K562 (cell line): ENCODE measurements around the gene SYN1. TPM values are rescaled to one million over a fixed set of nuclear protein-coding genes. Genes with fewer than 3 reads are reported as not detected.
A peak's percentile ranks its signal among the peaks of the same experiment; 100 is the strongest.

Source experiments
- ATAC-seq: fragments of 200-7000 bp; cut with Tn5 transposase; 3 replicates; pipeline ENCODE4 v1.9.1; 2020; ENCODE audit warnings: moderate library complexity
- BruUV-seq: library from RNA; stranded (reverse); fragments of 400-500 nt; replicated peaks from 2 replicates; lab custom pipeline; 2021; lab: Mats Ljungman, UMichigan
- CTCF ChIA-PET: fragments of 300-600 bp; formaldehyde crosslinking; extraction: SDS; loops from one replicate; lab custom pipeline; 2021; ENCODE audit warnings: low intra/inter-chr PET ratio; lab: Yijun Ruan, JAX
- POLR2A ChIA-PET: fragments of 300-600, 350-650 bp; sonication (Branson Sonifier 250); formaldehyde crosslinking; extraction: SDS; loops from one replicate; lab custom pipeline; 2021; ENCODE audit warnings: antibody characterized with exemption, inconsistent platforms; lab: Yijun Ruan, JAX
- DNase-seq, 4 experiments: peaks; one replicate each; pipeline versions ENCODE4 v3.0.0 to v3.0.0-alpha.2; 2011 to 2018; ENCODE audit warnings: low spot score in 3 of 4, mixed read lengths in 3 of 4; ENCODE audit errors: extremely low read depth in 1 of 4
- FAIRE-seq: peaks from 2 replicates; lab custom pipeline; 2011; peaks lifted over from hg19 to GRCh38; lab: Jason Lieb, UNC
- H2AFZ ChIP-seq: 2 replicates; pipeline ENCODE4 v1.6.0; 2011; ENCODE audit warnings: low read depth, low read length, control low read depth, inconsistent platforms
- H3K27ac ChIP-seq: fragments of 200-600 bp; 3 replicates; pipeline ENCODE4 v1.8.0; 2011; ENCODE audit warnings: low read depth, mild to moderate bottlenecking, control low read depth, inconsistent platforms, low read length, moderate library complexity, mixed read lengths; ENCODE audit errors: extremely low read depth
- H3K27me3 ChIP-seq, 2 experiments: fragments of 300-600 bp in 1 of 2; 2 replicates in 1 of 2; 3 replicates in 1 of 2; pipeline versions ENCODE4 v1.6.0 to v1.8.0; 2011; ENCODE audit warnings: inconsistent platforms in 2 of 2, low read length in 2 of 2, mild to moderate bottlenecking in 1 of 2, mixed read lengths in 1 of 2, moderate library complexity in 1 of 2; ENCODE audit not compliant: control insufficient read depth in 2 of 2, insufficient read depth in 2 of 2
- H3K36me3 ChIP-seq: fragments of 300-600 bp; 3 replicates; pipeline ENCODE4 v1.8.0; 2011; ENCODE audit warnings: mild to moderate bottlenecking, low read length, inconsistent platforms; ENCODE audit not compliant: control insufficient read depth, insufficient read depth
- H3K4me1 ChIP-seq, 2 experiments: fragments of 200-600 bp in 1 of 2; replicated peaks in 1 of 2; 2 replicates in 1 of 2; 3 replicates in 1 of 2; pipeline versions ENCODE4 v1.5.1 to v1.8.0; 2011; ENCODE audit warnings: inconsistent platforms in 2 of 2, low read length in 2 of 2, mild to moderate bottlenecking in 1 of 2, mixed read lengths in 1 of 2, moderate library complexity in 1 of 2; ENCODE audit not compliant: control insufficient read depth in 2 of 2, insufficient read depth in 2 of 2
- H3K4me2 ChIP-seq: 2 replicates; pipeline ENCODE4 v1.6.1; 2011; ENCODE audit warnings: low read length, control low read depth, inconsistent platforms, mixed read lengths; ENCODE audit not compliant: insufficient read depth
- H3K4me3 ChIP-seq: fragments of 200-600 bp; sonication (generic), shearing (Covaris generic); 2 replicates; pipeline ENCODE4 v1.5.1; 2016; ENCODE audit warnings: control low read depth, inconsistent platforms
- H3K79me2 ChIP-seq: fragments of 200-600 bp; 3 replicates; pipeline ENCODE4 v1.8.0; 2011; ENCODE audit warnings: low read length, inconsistent platforms; ENCODE audit not compliant: control insufficient read depth, insufficient read depth
- H3K9ac ChIP-seq, 2 experiments: 2 replicates each; pipeline versions ENCODE4 v1.6.0 to v1.6.1; 2011; ENCODE audit warnings: low read depth in 2 of 2, low read length in 2 of 2, control low read depth in 1 of 2, inconsistent platforms in 1 of 2, mild to moderate bottlenecking in 1 of 2, mixed read lengths in 1 of 2; ENCODE audit not compliant: insufficient read depth in 1 of 2
- H3K9me1 ChIP-seq: one replicate; pipeline ENCODE4 v1.6.0; 2011; ENCODE audit warnings: inconsistent platforms, mild to moderate bottlenecking, low read length, moderate library complexity; ENCODE audit not compliant: control insufficient read depth, insufficient read depth
- H3K9me3 ChIP-seq: replicated peaks from 2 replicates; pipeline ENCODE4 v1.5.1; 2011; ENCODE audit warnings: low read depth, low read length, inconsistent platforms; ENCODE audit not compliant: control insufficient read depth, insufficient read depth
- H4K20me1 ChIP-seq: replicated peaks from 2 replicates; pipeline ENCODE4 v1.6.1; 2011; ENCODE audit warnings: low read length, inconsistent platforms, mixed read lengths; ENCODE audit not compliant: control insufficient read depth, insufficient read depth
- KDM5B ChIP-seq: fragments of 200-600 bp; sonication (generic); IDR thresholded peaks from 2 replicates; pipeline ENCODE4 v1.6.1; 2012; ENCODE audit warnings: low read depth, mild to moderate bottlenecking, moderate library complexity, low read length, control low read depth, inconsistent platforms; ENCODE audit not compliant: insufficient replicate concordance
- MLX ChIP-seq, 2 experiments: fragments of 450-650 bp in 1 of 2; sonication (generic) in 1 of 2; formaldehyde crosslinking; conservative IDR thresholded peaks; 2 replicates each; pipeline versions ENCODE4 v1.4.0 to v1.8.1; 2020 to 2022; ENCODE audit warnings: mild to moderate bottlenecking in 1 of 2, missing genetic modification reagents in 1 of 2
- whole genome bisulfite sequencing: fragments of 100-300 bp; shearing (Covaris generic); methylation state at CpG from one replicate; pipeline ENCODE4 v1.1.6; 2016; ENCODE audit warnings: low coverage, mixed read lengths; ENCODE audit not compliant: insufficient coverage; ENCODE audit errors: missing lambda C conversion rate; 5-methylcytosine and 5-hydroxymethylcytosine counted together
- in situ Hi-C: fragments of 300-500 bp; cut with MboI; formaldehyde crosslinking; loops from 4 replicates; pipeline ENCODE4 v1.15.0; 2018; ENCODE audit warnings: inconsistent platforms, mixed read lengths
- intact Hi-C: fragments of 100-400 bp; cut with micrococcal nuclease; formaldehyde crosslinking; loops from 2 replicates; pipeline ENCODE4 v1.14.2; 2022
- polyA plus RNA-seq, 8 experiments: library from polyadenylated mRNA; depleted of rRNA in 4 of 8; stranded (reverse) in 5 of 8; unstranded in 3 of 8; fragments of >200 nt; fragmentation: Nextera tagmentation in 2 of 8; fragmentation: Illumina TruSeq in 1 of 8; extraction: Ambion mirVana in 2 of 8; extraction: Trizol in 1 of 8; gene quantifications; 2 replicates each; pipeline versions ENCODE4 v1.2.1 to v1.2.3, GENCODE V29; 2011 to 2014; ENCODE audit warnings: inconsistent platforms in 1 of 8, missing spikeins in 1 of 8
- total RNA-seq, 7 experiments: library from RNA; depleted of rRNA in 6 of 7; stranded (reverse); fragments of >200 nt in 6 of 7; fragmentation: Illumina TruSeq in 2 of 7; extraction: Trizol in 2 of 7; gene quantifications; 2 replicates each; pipeline versions ENCODE4 v1.2.1 to v1.2.3, GENCODE V29; 2011 to 2021; ENCODE audit warnings: low replicate concordance in 1 of 7
- TF ChIP-seq, protein P1 (sequence below): sonication (generic); formaldehyde crosslinking; IDR thresholded peaks from 2 replicates; pipeline ENCODE4 v1.8.1; 2023; ENCODE audit warnings: mild to moderate bottlenecking, missing genetic modification reagents
- TF ChIP-seq, protein P2 (sequence below), 2 experiments: fragments of 450-650 bp; IDR thresholded peaks; 2 replicates each; pipeline ENCODE4 v1.6.1; 2018; ENCODE audit warnings: mild to moderate bottlenecking in 2 of 2, low read depth in 1 of 2; ENCODE audit not compliant: partially characterized antibody in 2 of 2
- TF ChIP-seq, protein P3 (sequence below): fragments of 250-450 bp; sonication (Bioruptor Pico); IDR thresholded peaks from 2 replicates; pipeline ENCODE4 v1.8.0; 2021; ENCODE audit warnings: moderate library complexity, mild to moderate bottlenecking, inconsistent platforms

The SYN1 gene
- total and polyA plus RNA-seq, 9 of the 15 experiments (the other 6 are each of a cell fraction or from before 2014, with no cell fraction given): 0.01 to 0.28 (median 0.18) TPM; not detected in 2

DNA sequence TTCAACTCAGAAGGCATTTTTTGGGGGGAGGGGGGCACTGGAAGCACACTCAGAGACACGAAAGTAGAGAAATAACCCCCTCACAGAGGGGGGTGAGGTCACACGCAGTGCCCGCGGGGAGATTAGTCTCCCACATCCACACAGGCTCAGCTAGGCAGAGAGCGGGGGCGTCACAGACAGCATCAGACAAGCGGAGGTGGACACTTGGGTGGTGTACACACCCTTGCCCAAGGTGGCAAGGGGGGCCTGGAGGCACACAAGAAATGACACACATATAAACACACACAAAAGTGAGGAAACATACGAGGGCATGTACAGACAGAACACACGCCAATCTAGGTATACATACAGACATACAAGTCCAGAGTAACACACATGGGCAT, 637 bp upstream of the SYN1 start:
- Histone ChIP-seq H3K27me3 (peaks cover 0 to 22% of the 10 kb centered on the region in 2 experiments; a peak in 3 of 5 replicates), H3K4me2 (0 out of 2 replicates have a peak overlapping the region, but pooled peaks have one; percentile 74), H3K9ac (no peak overlapping the region), H2AFZ (no peak overlapping the region), H3K36me3 (no peaks in the 10 kb centered on the region), H3K9me3 (no peaks in the 10 kb centered on the region), H3K4me3 (no peak overlapping the region), H3K4me1 (peaks cover 0 to 22% of the 10 kb centered on the region in 2 experiments; a peak in 2 of 5 replicates), H3K27ac (no peak overlapping the region), H3K9me1 (no peaks in the 10 kb centered on the region), H4K20me1 (no peaks in the 10 kb centered on the region), H3K79me2 (no peaks in the 10 kb centered on the region)
- in situ Hi-C loops (no loop called here), intact Hi-C loops (no loop called here)
- DNase-seq (no peak), ATAC-seq (no peak), FAIRE-seq (no peak)
- POLR2A ChIA-PET: no interaction called here
- WGBS: 27% methylated on average over 7 of the region's 9 CpGs
- BruUV-seq: no TSS peak
- TF ChIP-seq MLX (CRISPR knock-in tag; conservative IDR thresholded peaks at IDR 0.05) (no peak), KDM5B (no peak)
- TF ChIP-seq, protein P1, sequence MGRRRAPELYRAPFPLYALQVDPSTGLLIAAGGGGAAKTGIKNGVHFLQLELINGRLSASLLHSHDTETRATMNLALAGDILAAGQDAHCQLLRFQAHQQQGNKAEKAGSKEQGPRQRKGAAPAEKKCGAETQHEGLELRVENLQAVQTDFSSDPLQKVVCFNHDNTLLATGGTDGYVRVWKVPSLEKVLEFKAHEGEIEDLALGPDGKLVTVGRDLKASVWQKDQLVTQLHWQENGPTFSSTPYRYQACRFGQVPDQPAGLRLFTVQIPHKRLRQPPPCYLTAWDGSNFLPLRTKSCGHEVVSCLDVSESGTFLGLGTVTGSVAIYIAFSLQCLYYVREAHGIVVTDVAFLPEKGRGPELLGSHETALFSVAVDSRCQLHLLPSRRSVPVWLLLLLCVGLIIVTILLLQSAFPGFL (CRISPR knock-in tag): no peak
- TF ChIP-seq, protein P2, sequence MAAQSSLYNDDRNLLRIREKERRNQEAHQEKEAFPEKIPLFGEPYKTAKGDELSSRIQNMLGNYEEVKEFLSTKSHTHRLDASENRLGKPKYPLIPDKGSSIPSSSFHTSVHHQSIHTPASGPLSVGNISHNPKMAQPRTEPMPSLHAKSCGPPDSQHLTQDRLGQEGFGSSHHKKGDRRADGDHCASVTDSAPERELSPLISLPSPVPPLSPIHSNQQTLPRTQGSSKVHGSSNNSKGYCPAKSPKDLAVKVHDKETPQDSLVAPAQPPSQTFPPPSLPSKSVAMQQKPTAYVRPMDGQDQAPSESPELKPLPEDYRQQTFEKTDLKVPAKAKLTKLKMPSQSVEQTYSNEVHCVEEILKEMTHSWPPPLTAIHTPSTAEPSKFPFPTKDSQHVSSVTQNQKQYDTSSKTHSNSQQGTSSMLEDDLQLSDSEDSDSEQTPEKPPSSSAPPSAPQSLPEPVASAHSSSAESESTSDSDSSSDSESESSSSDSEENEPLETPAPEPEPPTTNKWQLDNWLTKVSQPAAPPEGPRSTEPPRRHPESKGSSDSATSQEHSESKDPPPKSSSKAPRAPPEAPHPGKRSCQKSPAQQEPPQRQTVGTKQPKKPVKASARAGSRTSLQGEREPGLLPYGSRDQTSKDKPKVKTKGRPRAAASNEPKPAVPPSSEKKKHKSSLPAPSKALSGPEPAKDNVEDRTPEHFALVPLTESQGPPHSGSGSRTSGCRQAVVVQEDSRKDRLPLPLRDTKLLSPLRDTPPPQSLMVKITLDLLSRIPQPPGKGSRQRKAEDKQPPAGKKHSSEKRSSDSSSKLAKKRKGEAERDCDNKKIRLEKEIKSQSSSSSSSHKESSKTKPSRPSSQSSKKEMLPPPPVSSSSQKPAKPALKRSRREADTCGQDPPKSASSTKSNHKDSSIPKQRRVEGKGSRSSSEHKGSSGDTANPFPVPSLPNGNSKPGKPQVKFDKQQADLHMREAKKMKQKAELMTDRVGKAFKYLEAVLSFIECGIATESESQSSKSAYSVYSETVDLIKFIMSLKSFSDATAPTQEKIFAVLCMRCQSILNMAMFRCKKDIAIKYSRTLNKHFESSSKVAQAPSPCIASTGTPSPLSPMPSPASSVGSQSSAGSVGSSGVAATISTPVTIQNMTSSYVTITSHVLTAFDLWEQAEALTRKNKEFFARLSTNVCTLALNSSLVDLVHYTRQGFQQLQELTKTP (IDR thresholded peaks at IDR 0.05; ENCODE audit: low read depth in 1 of 2, partially characterized antibody in 2 of 2): peak in 1 of 2 experiments; percentile 5
- TF ChIP-seq, protein P3, sequence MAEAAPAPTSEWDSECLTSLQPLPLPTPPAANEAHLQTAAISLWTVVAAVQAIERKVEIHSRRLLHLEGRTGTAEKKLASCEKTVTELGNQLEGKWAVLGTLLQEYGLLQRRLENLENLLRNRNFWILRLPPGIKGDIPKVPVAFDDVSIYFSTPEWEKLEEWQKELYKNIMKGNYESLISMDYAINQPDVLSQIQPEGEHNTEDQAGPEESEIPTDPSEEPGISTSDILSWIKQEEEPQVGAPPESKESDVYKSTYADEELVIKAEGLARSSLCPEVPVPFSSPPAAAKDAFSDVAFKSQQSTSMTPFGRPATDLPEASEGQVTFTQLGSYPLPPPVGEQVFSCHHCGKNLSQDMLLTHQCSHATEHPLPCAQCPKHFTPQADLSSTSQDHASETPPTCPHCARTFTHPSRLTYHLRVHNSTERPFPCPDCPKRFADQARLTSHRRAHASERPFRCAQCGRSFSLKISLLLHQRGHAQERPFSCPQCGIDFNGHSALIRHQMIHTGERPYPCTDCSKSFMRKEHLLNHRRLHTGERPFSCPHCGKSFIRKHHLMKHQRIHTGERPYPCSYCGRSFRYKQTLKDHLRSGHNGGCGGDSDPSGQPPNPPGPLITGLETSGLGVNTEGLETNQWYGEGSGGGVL (CRISPR knock-in tag): no peak
- CTCF ChIA-PET: no interaction called here
